Heart right ventricle (tissue), 16 donors: ENCODE results near the gene ZWILCH. TPM values are rescaled to one million over a fixed set of nuclear protein-coding genes. Genes with fewer than 3 reads are reported as not detected.

Source experiments
- ATAC-seq, 8 donors: fragments of 200-7000 bp; cut with Tn5 transposase; one replicate each; pipeline ENCODE4 v1.9.1; 2020; ENCODE audit warnings: mild to moderate bottlenecking in 8 of 8, moderate library complexity in 8 of 8, moderate number of reproducible peaks in 1 of 8
- DNase-seq, 2 donors: peaks; one replicate each; pipeline ENCODE4 v3.0.0-alpha.2; 2020
- H3K27ac ChIP-seq, 10 donors: fragments of 200-600 bp; sonication (generic) in 2 of 10; one replicate each; pipeline versions ENCODE4 v1.5.0 to v1.8.0; 2020 to 2022; ENCODE audit warnings: mild to moderate bottlenecking in 3 of 10
- H3K27me3 ChIP-seq, 7 donors: fragments of 200-600 bp; one replicate each; pipeline ENCODE4 v1.8.0; 2021 to 2022; ENCODE audit warnings: mild to moderate bottlenecking in 2 of 7
- H3K36me3 ChIP-seq, 9 donors: fragments of 200-600 bp; sonication (generic) in 1 of 9; one replicate each; pipeline versions ENCODE4 v1.5.0 to v1.8.0; 2020 to 2022; ENCODE audit warnings: mild to moderate bottlenecking in 2 of 9
- H3K4me1 ChIP-seq, 9 donors: fragments of 200-600 bp; sonication (generic) in 1 of 9; one replicate each; pipeline versions ENCODE4 v1.5.0 to v1.8.0; 2020 to 2022; ENCODE audit warnings: mild to moderate bottlenecking in 4 of 9
- H3K4me3 ChIP-seq, 10 donors: fragments of 200-600 bp; sonication (generic) in 2 of 10; one replicate each; pipeline versions ENCODE4 v1.5.0 to v1.8.0; 2020 to 2022; ENCODE audit warnings: mild to moderate bottlenecking in 7 of 10, moderate library complexity in 2 of 10
- H3K9me3 ChIP-seq, 11 donors: fragments of 200-600 bp in 10 of 11; sonication (generic) in 2 of 11; one replicate each; pipeline versions ENCODE4 v1.5.0 to v1.8.0; 2013 to 2022; ENCODE audit warnings: mild to moderate bottlenecking in 2 of 11, control low read depth in 1 of 11, moderate library complexity in 1 of 11
- WGBS, 2 donors: extraction: QIAGEN DNeasy Blood & Tissue Kit; methylation state at CpG; one replicate each; pipeline ENCODE4 v1.1.7; 2013; ENCODE audit warnings: inconsistent platforms in 1 of 2; 5-methylcytosine and 5-hydroxymethylcytosine counted together
- intact Hi-C, 10 donors: fragments of 100-400 bp; cut with DNase I; formaldehyde crosslinking; loops; one replicate each; pipeline versions ENCODE4 v1.11.1 to v1.14.2; 2022
- polyA plus RNA-seq, 2 donors: library from polyadenylated mRNA; stranded (reverse); fragments of 200-250 nt; gene quantifications; one replicate each; pipeline ENCODE4 v1.2.3, GENCODE V29; 2013
- total RNA-seq, 10 donors: library from RNA; stranded (reverse); fragmentation: NEBNext Ultra II Directional in 3 of 10; extraction: Animal tissue kit (Norgen Biotek cat#: 25700) in 3 of 10; gene quantifications; one replicate each; pipeline versions ENCODE4 v1.2.1 to v1.2.4, GENCODE V29; 2021 to 2023
- TF ChIP-seq, protein P1 (sequence below), 9 donors: fragments of 200-600 bp; sonication (generic) in 2 of 9; IDR thresholded peaks; one replicate each; pipeline versions ENCODE4 v1.5.0 to v1.8.0; 2021 to 2022; ENCODE audit warnings: antibody characterized with exemption in 9 of 9, mild to moderate bottlenecking in 5 of 9, moderate library complexity in 1 of 9
- donor health status: Arrhythmogenic right ventricular cardiomyopathy.
- donor health status: ischemic (EF 13 %, LVEDD 7.1; RV severe dilation, severe dysfunction).
- donor health status: healthy with polysubstance abuse.
- donor health status: DM: no; HTN: yes; CAD: no.
- donor health status: DM: no; HTN: no; CAD: no.
- donor health status: ischemic (EF 25% LVEDD 6.9; RV normal size, moderate dysfunction).
- donor health status: ischemic (EF 25% LVEDD 5.7; RV mildly dilated, moderate dysfunction).
- donor health status: healthy.
- donor health status: DM: yes; HTN: yes; CAD: no.
- donor health status: Ischemic cardiomyopathy.
- donor health status: ischemic (EF 35%, LVEDD 5.7; RV mildly dilated, moderate dysfunction).
- donor health status: nonischemic (EF 11% LVEDD 7.7; RV severe dilation, severe dysfunction).
- donor health status: DM: yes; HTN: yes; CAD: no.
- donor health status: PGD.
- donor health status: ischemic (EF 29% LVEDD 5.4; RV normal size, mild dysfunction).
- donor health status: nonischemic (EF 23%, LVEDD 6.1; RV moderate dilation, normal function).

The ZWILCH gene
- total and polyA plus RNA-seq, 12 donors = 1.5 to 6.6 (median 2.3) TPM

DNA sequence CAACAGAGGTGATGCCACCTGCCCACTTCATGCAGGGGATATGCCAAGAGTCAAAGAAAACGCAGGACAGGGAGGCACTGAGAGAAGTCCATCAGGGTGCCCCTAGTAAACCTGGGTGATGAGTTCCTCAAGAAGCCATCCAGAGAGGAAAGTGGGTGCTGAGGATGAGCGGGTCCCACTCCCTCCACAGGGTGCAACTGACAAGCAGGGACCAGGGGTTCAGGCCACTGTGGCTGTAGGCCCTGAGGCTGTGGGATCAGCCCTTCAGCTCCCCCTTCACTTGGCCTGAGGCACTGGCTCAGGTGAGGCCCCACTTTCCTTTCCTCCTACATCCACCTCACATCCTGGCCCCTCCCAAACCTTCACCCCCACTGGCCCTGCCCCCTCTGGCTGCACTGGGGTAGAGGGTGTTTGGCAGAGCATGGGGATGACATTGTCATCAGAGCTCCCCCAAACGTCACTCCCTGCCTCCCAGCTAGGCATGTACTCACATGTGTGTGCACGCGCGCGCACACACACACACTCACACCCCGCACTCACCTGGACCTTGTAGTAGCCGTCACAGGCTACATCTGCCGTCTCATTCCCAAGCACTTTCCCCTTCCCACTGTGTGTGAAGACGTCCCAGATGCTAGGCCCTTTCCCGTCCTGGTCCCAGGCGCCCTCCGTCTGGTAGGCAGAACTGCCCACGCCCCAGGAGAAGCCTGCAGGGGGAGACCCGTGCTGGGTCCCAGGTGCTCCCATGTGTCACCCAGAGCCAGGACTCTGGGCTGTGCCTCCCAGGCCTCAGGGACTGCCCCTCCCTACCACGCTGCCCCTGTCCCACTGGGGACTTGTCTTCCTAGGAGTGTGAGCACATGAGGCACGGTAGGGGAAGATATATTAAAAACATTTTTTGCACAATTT, 59.3 kb downstream of the ZWILCH start:
- intact Hi-C loops = no loop called here
- ATAC-seq = peak in 1 of 8 donors; percentile 31
- H3K4me1 ChIP-seq = peaks cover 0 to 7% (median 0%) of the 10 kb centered on the region in 9 donors
- H3K27ac ChIP-seq = no peak overlapping the region
- DNase-seq = no peak
- H3K36me3 ChIP-seq = no peaks in the 10 kb centered on the region
- H3K9me3 ChIP-seq = no peaks in the 10 kb centered on the region
- WGBS, 2 donors = 83 to 88% methylated on average over 18 of the region's 18 CpGs
- TF ChIP-seq, protein P1, sequence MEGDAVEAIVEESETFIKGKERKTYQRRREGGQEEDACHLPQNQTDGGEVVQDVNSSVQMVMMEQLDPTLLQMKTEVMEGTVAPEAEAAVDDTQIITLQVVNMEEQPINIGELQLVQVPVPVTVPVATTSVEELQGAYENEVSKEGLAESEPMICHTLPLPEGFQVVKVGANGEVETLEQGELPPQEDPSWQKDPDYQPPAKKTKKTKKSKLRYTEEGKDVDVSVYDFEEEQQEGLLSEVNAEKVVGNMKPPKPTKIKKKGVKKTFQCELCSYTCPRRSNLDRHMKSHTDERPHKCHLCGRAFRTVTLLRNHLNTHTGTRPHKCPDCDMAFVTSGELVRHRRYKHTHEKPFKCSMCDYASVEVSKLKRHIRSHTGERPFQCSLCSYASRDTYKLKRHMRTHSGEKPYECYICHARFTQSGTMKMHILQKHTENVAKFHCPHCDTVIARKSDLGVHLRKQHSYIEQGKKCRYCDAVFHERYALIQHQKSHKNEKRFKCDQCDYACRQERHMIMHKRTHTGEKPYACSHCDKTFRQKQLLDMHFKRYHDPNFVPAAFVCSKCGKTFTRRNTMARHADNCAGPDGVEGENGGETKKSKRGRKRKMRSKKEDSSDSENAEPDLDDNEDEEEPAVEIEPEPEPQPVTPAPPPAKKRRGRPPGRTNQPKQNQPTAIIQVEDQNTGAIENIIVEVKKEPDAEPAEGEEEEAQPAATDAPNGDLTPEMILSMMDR (IDR thresholded peaks at IDR 0.05) = no peak
- no peak overlapping the region for H3K4me3 ChIP-seq
- no peaks in the 10 kb centered on the region for H3K27me3 ChIP-seq

DNA sequence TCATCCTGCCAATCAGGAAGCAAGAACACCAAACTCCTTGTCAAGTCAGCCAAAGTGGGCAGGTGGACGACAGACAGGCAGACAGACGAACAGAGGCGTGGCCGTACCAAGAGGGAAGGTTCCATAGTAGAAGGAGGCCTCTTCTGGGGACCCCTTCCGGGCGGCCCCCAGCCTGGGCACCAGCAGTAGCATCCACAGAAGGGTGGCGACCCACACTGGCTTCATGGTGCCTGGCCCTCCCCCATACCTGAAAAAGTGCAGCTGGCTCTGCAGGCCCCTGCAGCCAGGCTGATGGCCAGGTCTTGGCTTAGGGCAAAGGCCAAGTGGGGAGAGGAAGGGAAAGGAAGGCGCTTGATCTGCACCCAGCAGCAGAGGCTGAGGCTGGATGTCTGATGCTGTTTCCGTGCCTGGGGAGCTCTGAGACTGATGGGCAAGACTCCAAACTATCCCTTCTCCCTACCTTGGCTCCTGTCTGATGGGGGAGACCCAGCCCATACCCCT, 60.1 kb downstream of the ZWILCH start:
- DNase-seq (no peak), ATAC-seq (peak in 1 of 8 donors; percentile 5)
- Histone ChIP-seq H3K27me3 (no peaks in the 10 kb centered on the region), H3K4me3 (no peak overlapping the region), H3K36me3 (no peaks in the 10 kb centered on the region), H3K4me1 (peaks cover 0 to 7% (median 0%) of the 10 kb centered on the region in 9 donors), H3K9me3 (no peaks in the 10 kb centered on the region), H3K27ac (no peak overlapping the region)
- intact Hi-C loops = no loop called here
- WGBS, 2 donors = 81 to 82% methylated on average over 9 of the region's 9 CpGs
- TF ChIP-seq, protein P1 (IDR thresholded peaks at IDR 0.05) = no peak

DNA sequence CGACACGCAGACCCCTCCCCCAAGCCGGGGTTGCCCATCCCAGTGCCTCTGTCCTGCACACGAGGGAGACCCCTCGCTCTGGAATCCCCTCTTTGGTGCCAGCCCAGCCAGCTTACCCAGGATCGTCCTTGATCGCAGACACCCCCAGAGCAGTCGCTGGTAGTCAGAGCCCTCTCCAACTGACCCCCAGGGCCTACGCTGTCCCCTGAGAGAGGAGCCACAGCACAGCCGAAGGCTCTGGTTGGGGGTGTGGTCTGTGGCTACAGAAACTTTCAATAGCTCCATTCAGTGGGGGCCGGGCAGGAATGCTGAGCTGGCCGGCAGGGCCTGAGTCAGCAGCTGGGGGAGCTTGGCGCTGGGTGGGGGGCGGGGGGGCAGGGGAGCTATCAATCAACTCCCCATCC, 60.6 kb downstream of the ZWILCH start, which contains the start of gene LCTL:
Gene LCTL, minus strand, starts transcription at position 258 of the 404 bp plus-strand sequence. CDS start 633 bp downstream, outside the sequence.
- no peak for DNase-seq
- Histone ChIP-seq H3K36me3 (no peaks in the 10 kb centered on the region), H3K4me1 (peaks cover 0 to 7% (median 0%) of the 10 kb centered on the region in 9 donors)

DNA sequence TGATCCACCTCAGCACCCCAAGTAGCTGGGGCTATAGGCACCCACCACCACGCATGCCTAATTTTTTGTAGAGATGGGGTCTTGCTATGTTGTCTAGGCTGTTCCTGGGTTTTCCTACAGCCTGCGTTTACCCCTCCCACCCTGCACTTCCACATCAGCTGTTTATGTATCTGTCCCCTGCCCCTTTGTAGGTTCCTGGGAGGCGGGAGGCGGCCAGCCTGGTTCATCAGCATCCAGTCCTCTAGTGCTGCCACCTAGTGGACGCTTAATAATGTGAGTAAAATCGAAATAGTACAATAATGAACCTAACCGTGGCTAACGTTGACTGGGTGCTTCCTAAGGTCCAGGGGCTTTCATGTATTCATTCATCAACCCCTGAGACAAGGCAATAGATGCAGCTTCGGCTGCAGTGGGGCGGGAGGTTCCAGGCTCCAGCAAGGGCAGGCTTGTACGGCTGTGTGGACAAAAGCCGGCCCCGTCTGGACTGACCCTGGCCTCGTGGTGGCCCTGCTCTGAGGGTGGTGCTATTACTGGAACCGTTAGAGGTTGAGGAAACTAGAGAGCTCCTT, 61.9 kb downstream of the ZWILCH start:
- ATAC-seq = peak in 6 of 8 donors; percentile 34 to 60 (median 50)
- peaks cover 0 to 7% (median 0%) of the 10 kb centered on the region in 9 donors for H3K4me1 ChIP-seq
- intact Hi-C loops = no loop called here
- no peak overlapping the region for H3K27ac ChIP-seq
- peak; percentile 32 to 65 for DNase-seq
- TF ChIP-seq, protein P1 (IDR thresholded peaks at IDR 0.05) = peak; percentile 38 to 77 (median 74)
- H3K36me3 ChIP-seq = no peaks in the 10 kb centered on the region
- no peaks in the 10 kb centered on the region for H3K27me3 ChIP-seq
- no peak overlapping the region for H3K4me3 ChIP-seq
- WGBS, 2 donors = 31 to 39% methylated on average over 15 of the region's 15 CpGs
- no peaks in the 10 kb centered on the region for H3K9me3 ChIP-seq

More for the DNA sequence above, 60.6 kb downstream of the ZWILCH start, which contains the start of gene LCTL:
- Histone ChIP-seq H3K9me3 (no peaks in the 10 kb centered on the region), H3K27ac (no peak within 1 kb of the TSS), H3K4me3 (no peak within 1 kb of the TSS), H3K27me3 (no peaks in the 10 kb centered on the region)
- 41 to 43% methylated on average over 14 of the region's 14 CpGs for WGBS, 2 donors
- ATAC-seq = no peak
- intact Hi-C loops = no loop called here
- TF ChIP-seq, protein P1 (IDR thresholded peaks at IDR 0.05) = no peak
